SU-DHL-6 (cell line): ENCODE measurements around the gene MTF2.
"Not testable (repeated sequence)": the region's sequence is repeated elsewhere in the genome, so short reads cannot be mapped to it uniquely, and the experiment has no call there.

ENCODE experiments used
- CTCF ChIP-seq: fragments of 200-600 bp; sonication (generic); IDR thresholded peaks from one replicate; pipeline ENCODE4 v1.5.1; 2017; ENCODE audit warnings: antibody characterized with exemption, mild to moderate bottlenecking, low read length, moderate library complexity; ENCODE audit not compliant: insufficient read depth, poor library complexity, severe bottlenecking
- EZH2phosphoT487 ChIP-seq: fragments of 200-600 bp; sonication (generic), shearing (Covaris generic); conservative IDR thresholded peaks from 2 replicates; pipeline ENCODE4 v1.6.1; 2018; ENCODE audit warnings: mild to moderate bottlenecking, antibody characterized with exemption, low read length, moderate library complexity, mixed read lengths

DNA sequence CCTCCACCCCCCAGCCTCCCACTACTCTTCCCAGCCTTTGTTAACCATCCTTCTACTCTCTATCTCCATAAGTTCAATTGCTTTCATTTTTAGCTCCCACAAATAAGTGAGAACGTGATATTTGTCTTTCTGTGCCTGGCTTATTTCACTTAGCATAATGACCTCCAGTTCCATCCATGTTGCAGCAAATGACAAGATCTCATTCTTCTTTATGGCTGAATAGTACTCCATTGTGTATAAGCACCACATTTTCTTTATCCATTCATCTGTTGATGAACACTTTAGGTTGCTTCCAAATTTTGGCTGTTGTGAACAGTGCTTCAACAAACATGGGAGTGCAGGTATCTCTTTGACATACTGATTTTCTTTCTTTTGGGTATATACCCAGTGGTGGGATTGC lies 86.8 kb downstream of the MTF2 start:
- TF ChIP-seq CTCF, EZH2phosphoT487: not testable (repeated sequence)
